PFSK-1 (cell line): ENCODE data around the gene PDGFRB.

Experiments
- FOXP2 ChIP-seq: optimal IDR thresholded peaks from 2 replicates; pipeline ENCODE3; 2011; ENCODE audit warnings: borderline replicate concordance, control low read depth, inconsistent platforms; ENCODE audit not compliant: insufficient read depth; ENCODE audit errors: extremely low read length, extremely low read depth
- POLR2AphosphoS5 ChIP-seq: IDR thresholded peaks from 2 replicates; pipeline ENCODE4 v1.6.1; 2012; ENCODE audit warnings: low read depth, mild to moderate bottlenecking, control low read depth, low read length, moderate library complexity
- REST ChIP-seq, 2 experiments: IDR thresholded peaks; 2 replicates each; pipeline versions ENCODE4 v1.6.1 to v1.8.0; 2011 to 2012; ENCODE audit warnings: low read depth in 2 of 2, low read length in 2 of 2, control low read depth in 1 of 2, inconsistent platforms in 1 of 2, mild to moderate bottlenecking in 1 of 2, moderate library complexity in 1 of 2; ENCODE audit not compliant: insufficient read depth in 1 of 2
- TAF1 ChIP-seq: IDR thresholded peaks from 2 replicates; pipeline ENCODE4 v1.6.1; 2012; ENCODE audit warnings: low read length, control low read depth, borderline replicate concordance; ENCODE audit not compliant: insufficient read depth

GRCh38 chr5:150156540-150156939 lies 895 bp upstream of the PDGFRB start:
- TF ChIP-seq TAF1 (no peak), REST (IDR thresholded peaks at IDR 0.05; ENCODE audit: insufficient read depth in 1 of 2, low read depth in 2 of 2, low read length in 2 of 2) (no peak), POLR2AphosphoS5 (no peak), FOXP2 (no peak)
